Ishikawa (cell line): ENCODE measurements around the gene ERGIC1.

Experiments
- CEBPB ChIP-seq: IDR thresholded peaks from 2 replicates; pipeline ENCODE4 v1.6.1; 2012
- CREB1 ChIP-seq: IDR thresholded peaks from 2 replicates; pipeline ENCODE4 v1.6.1; 2012; ENCODE audit warnings: low read depth
- EGR1 ChIP-seq: IDR thresholded peaks from 2 replicates; pipeline ENCODE4 v1.6.1; 2012
- EP300 ChIP-seq: IDR thresholded peaks from 2 replicates; pipeline ENCODE4 v1.6.1; 2012; ENCODE audit warnings: borderline replicate concordance
- FOXM1 ChIP-seq: IDR thresholded peaks from 2 replicates; pipeline ENCODE4 v1.6.1; 2012; ENCODE audit warnings: low read depth, borderline replicate concordance
- MAX ChIP-seq: IDR thresholded peaks from 2 replicates; pipeline ENCODE4 v1.6.1; 2012
- NFIC ChIP-seq: IDR thresholded peaks from 2 replicates; pipeline ENCODE4 v1.6.1; 2012
- RAD21 ChIP-seq: IDR thresholded peaks from 2 replicates; pipeline ENCODE4 v1.6.1; 2012; ENCODE audit warnings: low read depth
- REST ChIP-seq: IDR thresholded peaks from 2 replicates; pipeline ENCODE4 v1.6.1; 2012; ENCODE audit warnings: low read depth, mild to moderate bottlenecking
- TAF1 ChIP-seq: IDR thresholded peaks from 2 replicates; pipeline ENCODE4 v1.6.1; 2012; ENCODE audit warnings: low read depth, mild to moderate bottlenecking
- TCF12 ChIP-seq: IDR thresholded peaks from 2 replicates; pipeline ENCODE4 v1.6.1; 2012; ENCODE audit warnings: low read depth
- TEAD4 ChIP-seq: IDR thresholded peaks from 2 replicates; pipeline ENCODE4 v1.6.1; 2012
- YY1 ChIP-seq: IDR thresholded peaks from 2 replicates; pipeline ENCODE4 v1.6.1; 2012; ENCODE audit warnings: low read depth
- ZBTB7A ChIP-seq: IDR thresholded peaks from 2 replicates; pipeline ENCODE4 v1.6.1; 2012; ENCODE audit warnings: low read depth
- TF ChIP-seq, protein P1 (sequence below): IDR thresholded peaks from 2 replicates; pipeline ENCODE4 v1.6.1; 2012

Gene ERGIC1

DNA sequence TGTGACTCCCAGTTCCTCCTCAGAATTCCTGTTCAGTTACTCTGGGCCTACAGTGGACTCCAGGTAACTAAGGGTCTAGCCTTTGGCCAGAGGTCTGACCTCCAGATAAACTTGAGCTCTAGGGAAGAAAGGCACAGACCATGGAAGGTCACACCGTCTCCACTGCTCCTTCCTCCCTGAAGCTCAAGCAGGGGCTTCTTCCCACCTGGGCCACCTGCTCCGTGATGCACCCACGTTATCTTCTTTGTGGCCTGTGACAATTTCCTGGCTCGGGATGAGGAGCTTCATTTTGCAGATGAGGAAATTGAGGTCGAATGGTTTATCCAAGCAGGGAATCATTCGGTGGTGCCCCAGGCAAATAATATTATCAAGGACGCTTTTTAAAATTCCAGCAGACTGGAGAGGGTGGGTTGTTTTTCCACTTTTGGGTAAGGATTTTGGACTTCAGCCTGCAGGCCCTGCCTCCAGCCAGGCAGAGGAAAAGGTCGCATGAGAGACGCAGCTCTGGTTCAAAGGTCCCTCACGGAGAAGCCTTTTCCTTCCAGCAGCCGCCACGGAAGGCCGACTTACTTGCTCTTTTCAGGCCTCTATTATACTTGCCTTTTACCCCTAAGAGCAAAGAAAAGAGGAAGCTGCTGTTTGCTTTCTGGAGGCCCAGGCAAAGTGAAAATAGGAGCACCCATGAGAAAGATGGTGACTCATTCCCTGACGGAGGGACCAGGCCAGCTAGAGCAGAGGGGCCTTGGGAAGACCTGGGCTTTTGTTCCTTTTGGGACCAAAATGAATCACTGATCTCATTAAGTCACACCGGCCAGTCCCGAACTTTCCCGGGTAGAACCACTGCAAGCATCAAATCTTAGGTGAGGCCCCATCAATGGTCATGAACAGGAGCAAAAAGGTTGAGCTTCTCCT lies 40.2 kb upstream of the ERGIC1 start:
- no peak for TF ChIP-seq EP300
- no peak for TF ChIP-seq EGR1
- TF ChIP-seq NFIC, result no peak
- TF ChIP-seq MAX, result no peak
- TF ChIP-seq YY1, result no peak
- TF ChIP-seq TAF1, result no peak
- TF ChIP-seq, protein P1, sequence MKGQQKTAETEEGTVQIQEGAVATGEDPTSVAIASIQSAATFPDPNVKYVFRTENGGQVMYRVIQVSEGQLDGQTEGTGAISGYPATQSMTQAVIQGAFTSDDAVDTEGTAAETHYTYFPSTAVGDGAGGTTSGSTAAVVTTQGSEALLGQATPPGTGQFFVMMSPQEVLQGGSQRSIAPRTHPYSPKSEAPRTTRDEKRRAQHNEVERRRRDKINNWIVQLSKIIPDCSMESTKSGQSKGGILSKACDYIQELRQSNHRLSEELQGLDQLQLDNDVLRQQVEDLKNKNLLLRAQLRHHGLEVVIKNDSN, result no peak
- no peak for TF ChIP-seq CEBPB
- no peak for TF ChIP-seq RAD21
- no peak for TF ChIP-seq CREB1
- TF ChIP-seq ZBTB7A, result no peak
- no peak for TF ChIP-seq FOXM1
- TF ChIP-seq TEAD4, result no peak
- no peak for TF ChIP-seq TCF12
- TF ChIP-seq REST, result no peak

DNA sequence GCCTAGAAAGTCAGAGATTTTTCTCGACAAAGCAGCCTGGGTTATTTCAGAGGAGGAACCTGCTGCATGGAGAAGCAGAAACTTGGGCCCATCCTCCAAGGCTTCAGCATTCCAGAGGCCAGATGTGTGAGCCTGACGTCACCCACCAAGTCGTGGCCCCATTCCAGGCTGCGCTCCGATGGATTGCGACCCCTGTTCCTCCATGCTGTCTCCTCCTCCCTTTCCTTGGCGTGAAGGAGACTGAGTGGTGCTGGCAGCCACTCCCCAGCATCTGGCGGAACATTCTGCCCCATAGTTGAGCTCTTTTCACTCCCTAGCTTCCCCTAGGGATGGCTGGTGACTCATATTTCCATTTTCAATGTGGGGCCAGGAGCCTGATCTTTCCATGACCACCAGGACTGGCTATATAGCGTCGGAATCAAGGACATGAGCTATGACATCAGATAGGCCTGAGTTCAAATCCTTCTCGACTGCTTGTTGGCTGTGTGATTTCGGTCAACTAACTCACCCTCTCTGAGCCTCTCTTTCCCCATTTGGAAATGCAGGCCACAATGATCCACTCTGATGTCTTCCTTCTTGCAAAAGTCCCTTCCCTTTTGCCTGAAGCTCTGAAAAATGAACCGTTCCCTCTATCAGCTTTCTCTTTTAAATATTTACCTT lies 38.6 kb upstream of the ERGIC1 start:
- TF ChIP-seq MAX, result no peak
- no peak for TF ChIP-seq FOXM1
- no peak for TF ChIP-seq REST
- no peak; the same call in 1 of the 2 replicates for TF ChIP-seq TEAD4
- no peak for TF ChIP-seq TAF1
- TF ChIP-seq EP300, result no peak
- TF ChIP-seq CEBPB, result no peak
- TF ChIP-seq TCF12, result no peak
- TF ChIP-seq CREB1, result no peak
- TF ChIP-seq RAD21, result no peak
- TF ChIP-seq NFIC, result no peak
- TF ChIP-seq EGR1, result no peak
- TF ChIP-seq ZBTB7A, result no peak
- no peak for TF ChIP-seq YY1
- TF ChIP-seq, protein P1, result no peak

DNA sequence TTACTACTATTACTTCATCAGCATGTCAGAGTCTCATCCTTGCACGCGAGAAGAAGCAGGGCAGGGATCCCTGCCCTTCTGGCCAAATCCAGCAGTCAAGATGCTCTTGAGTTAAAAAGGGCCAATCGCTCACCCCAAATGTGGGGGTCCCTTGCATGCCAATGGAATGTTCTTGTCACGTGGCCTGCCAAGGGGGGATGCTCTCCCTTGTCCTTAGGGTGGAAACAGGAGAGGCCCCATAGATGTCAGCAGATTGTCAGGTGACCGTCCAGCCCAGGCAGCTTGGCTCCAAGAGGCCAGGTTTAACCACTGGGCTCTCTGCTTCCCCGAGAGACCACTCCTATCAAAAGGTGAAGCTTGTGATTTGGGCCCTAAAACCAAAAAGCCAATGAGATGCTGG lies 37.7 kb upstream of the ERGIC1 start:
- TF ChIP-seq TAF1 (no peak), ZBTB7A (no peak), CEBPB (no peak), YY1 (no peak), NFIC (no peak), EP300 (no peak), TCF12 (no peak), EGR1 (no peak), MAX (no peak), TEAD4 (no peak), CREB1 (no peak), FOXM1 (no peak), REST (no peak), RAD21 (no peak)
- TF ChIP-seq, protein P1, result no peak
